NCI-H460 (cell line): ENCODE results near the gene PLA2G4D. TPM values are rescaled to one million over a fixed set of nuclear protein-coding genes. Genes with fewer than 3 reads are reported as not detected.

Experiments
- DNase-seq: peaks from one replicate; pipeline ENCODE4 v3.0.0-alpha.2; 2016; ENCODE audit warnings: low read depth; ENCODE audit errors: extremely low read depth
- total RNA-seq: library from RNA; depleted of rRNA; stranded (reverse); fragments of >200 nt; shearing (Covaris generic); gene quantifications from 2 replicates; pipeline ENCODE4 v1.2.3, GENCODE V29; 2014

The PLA2G4D gene
- total RNA-seq, 1 experiment from 2014 or later, result not detected

DNA sequence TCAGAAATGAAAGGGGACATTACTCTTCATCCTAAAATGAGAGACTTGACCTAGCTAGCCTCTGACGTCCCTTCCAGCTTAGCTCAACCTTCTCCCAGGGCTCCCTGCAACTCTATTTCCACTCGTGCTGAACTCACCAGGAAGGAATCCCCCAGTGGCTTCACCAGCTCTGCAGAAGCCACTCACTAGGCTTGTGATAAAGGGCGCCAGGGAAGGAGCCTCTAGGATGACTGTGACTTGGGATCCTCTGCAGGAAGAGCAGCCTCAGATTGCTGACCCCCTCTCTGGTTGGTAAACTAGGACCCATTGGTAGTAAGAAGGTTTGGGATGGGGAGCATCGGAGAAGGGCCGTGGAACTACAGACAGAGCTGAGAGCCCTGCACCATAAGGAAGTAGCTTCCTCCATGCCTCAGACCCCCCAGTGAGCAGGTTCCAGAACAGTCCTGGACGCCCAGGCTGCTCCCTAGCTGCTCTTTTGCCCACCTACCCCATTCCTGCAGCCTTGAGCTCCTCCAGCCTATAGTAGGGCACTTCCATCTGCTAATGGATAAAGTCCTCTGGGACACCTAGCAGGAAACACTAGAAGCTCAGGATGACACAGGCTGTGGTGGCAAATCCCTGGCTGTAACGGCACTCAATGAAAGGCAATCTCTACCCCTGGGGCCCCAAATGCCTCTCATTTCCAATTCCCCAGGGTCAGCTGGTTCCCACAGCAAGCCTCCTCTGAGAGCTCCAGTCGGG lies 36.1 kb upstream of the PLA2G4D start:
- DNase-seq, result no peak

DNA sequence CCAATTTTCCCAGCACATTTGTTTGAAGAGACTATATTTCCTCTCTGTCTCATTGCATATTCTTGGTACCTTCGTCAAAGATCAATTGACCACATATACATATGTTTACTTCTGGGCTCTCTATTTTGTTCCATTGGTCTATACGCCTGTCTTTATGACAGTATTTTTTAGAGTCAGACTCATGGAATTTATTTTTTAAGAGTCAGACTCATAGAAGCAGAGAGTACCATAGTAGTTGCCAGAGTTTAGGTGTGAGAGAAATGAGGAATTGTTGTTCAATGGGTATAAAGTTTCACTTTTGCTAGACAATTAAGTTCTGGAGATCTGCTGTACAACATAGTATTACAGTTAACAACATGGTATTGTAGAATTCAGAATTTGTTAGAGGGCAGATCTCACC lies 35.0 kb upstream of the PLA2G4D start:
- no peak for DNase-seq

GRCh38 chr15:42128476-42128875 lies 34.1 kb upstream of the PLA2G4D start:
- DNase-seq, result no peak

- DNase-seq, result no peak
Observed at GRCh38 chr15:42123546-42123945, 29.2 kb upstream of the PLA2G4D start.

DNA sequence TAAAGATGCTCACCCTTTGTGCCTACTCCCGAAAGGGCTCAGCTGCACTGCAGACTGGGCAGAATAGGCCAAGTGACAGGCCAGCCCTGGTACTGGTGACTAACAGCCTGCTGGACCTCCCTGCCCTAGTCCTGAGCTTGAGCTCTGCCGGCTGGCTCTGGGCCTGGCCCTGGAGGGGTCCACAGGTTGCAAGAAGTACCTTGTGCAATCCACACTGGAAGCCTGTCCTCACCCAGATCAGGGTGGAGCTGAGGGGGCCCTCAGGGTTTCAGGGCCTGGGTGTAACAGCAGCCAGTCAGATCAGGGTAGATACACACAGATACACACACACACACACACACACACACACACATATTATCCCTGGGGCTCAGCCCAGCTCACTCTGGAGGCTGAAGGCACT lies 27.3 kb upstream of the PLA2G4D start:
- no peak for DNase-seq

DNA sequence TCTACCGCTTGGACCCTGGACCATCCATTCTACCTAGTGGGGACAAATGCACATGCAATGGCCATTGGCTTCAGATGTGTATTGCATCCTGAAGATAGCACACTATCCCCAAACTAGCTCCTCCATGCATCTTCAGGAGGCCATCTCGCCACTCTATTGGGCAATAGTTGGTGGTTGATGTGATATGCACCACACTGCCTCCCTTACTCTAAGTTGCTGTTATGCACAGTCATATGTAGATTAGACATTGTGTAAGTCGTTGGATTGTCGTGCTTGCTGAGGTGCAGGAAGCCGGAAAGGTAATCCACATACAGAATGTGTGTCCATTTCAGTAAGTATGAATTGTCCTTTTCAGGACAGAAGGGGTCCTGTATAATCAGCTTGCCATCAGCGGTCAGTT lies 26.7 kb upstream of the PLA2G4D start:
- no peak for DNase-seq

- DNase-seq, result no peak
Observed at GRCh38 chr15:42120285-42120684, 25.9 kb upstream of the PLA2G4D start.

GRCh38 chr15:42119446-42119760 lies 25.0 kb upstream of the PLA2G4D start:
- DNase-seq, result no peak

DNA sequence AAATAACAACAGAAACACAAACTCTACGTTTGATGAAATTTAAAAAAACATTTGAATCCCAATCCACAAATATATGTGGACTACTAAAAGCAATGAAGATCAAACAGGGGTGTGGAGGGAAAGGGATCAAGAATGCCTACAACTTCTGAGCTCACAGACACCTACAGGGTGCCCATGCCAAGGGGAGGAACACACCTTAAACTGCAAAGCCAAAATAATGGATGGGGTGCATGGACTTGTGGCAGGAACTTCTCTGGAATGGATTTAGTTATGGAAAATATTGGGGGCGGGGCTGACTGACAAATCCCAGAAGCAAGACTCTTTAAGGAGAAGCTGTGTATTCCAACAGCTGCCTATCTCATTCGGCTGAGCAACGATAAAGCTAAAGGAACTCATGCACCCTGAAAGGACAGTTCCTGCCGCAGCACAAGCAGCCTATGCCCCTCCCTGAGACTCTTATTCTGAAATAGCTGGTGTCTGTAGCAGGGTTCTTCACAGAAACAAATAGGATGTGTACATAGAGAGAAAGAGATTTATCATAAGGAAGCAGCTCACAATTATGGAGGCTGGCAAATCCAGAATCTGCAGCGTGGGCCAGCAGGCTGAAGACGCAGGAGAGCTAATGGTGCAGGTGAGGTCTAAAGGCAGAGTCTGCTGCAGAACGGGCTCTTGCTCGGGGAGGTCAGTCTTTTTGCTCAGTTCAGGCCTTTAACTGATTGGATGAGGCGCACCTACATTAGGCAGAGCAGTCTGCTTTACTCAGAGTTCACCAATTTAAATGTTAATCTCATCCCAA lies 24.5 kb upstream of the PLA2G4D start:
- no peak for DNase-seq

DNA sequence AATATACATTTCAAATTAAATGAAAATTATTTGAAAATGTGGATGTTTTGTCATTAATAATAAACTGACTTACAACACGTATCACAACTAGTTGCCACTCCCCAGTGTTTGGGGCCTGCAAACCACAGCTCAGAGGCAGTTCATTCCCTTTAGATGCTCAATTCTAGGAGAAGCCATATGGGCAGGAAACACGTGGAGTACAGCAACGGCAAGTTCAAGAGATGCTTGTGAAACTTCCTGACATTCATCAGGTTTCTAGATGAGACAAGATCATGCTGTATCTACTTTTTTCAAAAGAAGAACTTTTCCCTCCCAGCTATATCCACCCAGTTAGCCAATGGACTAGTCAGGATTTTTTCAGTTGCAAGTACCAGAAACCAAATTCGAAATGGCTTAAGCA lies 17.6 kb upstream of the PLA2G4D start:
- no peak for DNase-seq

DNA sequence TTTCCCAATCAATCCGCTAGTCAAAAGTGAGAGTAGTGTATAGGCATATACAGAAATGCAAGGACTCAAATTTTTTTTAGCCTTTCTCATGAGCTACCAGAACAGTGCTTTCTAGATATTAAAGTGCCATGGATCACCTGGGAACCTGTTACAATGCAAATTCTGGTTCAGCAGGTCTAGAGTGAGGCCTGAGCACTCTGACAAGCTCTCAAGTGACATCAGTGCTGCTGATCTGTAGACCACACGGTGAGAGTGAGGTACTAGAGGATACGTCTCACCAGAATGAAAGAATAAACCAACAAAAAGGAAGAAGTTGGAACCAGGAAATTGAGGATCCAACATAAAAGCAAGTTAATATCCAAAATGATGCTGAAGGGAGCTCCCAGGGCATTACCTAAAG lies 16.0 kb upstream of the PLA2G4D start:
- DNase-seq, result no peak

- no peak for DNase-seq
Observed at GRCh38 chr15:42108806-42109205, 14.4 kb upstream of the PLA2G4D start.

- DNase-seq, result no peak
Observed at GRCh38 chr15:42108189-42108588, 13.8 kb upstream of the PLA2G4D start.

DNA sequence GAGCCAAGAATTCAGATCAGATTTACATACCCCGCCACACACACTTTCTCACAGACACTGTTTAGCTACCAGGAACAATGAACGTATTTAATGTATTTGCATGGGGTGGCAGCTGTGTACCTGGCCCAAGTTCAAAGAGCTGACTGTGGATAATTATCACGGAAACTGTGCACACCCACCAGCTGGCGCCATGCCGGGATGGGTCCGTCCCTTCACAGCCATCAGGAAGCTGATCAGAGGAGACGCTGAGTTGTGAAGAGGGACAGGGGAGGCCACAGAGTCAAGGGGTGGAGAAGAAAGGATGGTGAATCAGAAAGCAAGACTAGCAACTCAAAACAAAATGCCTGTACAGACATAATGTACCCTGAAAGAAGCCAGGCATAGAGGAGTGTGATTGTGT lies 13.1 kb upstream of the PLA2G4D start:
- DNase-seq, result no peak

GRCh38 chr15:42106288-42106687 lies 11.9 kb upstream of the PLA2G4D start:
- no peak for DNase-seq

DNA sequence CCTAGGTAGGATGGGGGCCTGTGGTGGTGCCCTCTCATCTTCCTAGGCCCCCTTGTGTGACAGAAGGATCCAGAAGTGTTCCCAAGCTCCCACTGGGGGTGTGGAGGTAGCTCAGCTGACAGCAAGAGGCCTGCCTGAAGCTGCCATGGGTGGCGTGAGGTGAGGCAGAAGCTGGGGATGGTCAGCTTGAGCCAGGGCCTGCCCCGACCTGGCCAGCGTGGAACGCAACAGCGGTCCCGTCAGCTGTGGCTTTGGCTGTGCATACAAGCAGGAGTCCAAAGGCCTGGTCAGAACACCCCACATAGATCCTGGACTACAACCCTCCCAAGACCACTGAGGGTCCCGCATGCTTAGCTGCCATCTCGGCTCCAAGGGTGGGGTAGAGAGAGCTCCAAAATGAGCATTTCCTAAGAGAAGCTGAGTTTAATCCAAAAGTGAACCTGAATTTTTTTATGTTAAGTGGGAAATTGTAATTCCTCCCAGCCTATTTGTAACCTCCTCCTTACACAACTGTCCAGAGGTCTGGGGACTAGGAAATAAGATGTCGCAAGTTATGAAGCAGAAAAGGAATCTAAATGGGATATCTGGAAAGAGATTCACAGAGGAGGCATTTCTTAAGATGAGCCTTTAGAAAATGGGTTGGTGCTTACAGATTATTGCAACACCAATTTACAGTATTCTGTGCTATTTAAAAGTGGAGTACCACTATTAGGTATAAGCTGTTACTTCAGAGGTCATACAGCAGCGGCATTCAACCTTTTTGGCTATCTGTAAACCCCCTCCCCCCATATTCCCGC lies 9.9 kb upstream of the PLA2G4D start:
- no peak for DNase-seq

DNA sequence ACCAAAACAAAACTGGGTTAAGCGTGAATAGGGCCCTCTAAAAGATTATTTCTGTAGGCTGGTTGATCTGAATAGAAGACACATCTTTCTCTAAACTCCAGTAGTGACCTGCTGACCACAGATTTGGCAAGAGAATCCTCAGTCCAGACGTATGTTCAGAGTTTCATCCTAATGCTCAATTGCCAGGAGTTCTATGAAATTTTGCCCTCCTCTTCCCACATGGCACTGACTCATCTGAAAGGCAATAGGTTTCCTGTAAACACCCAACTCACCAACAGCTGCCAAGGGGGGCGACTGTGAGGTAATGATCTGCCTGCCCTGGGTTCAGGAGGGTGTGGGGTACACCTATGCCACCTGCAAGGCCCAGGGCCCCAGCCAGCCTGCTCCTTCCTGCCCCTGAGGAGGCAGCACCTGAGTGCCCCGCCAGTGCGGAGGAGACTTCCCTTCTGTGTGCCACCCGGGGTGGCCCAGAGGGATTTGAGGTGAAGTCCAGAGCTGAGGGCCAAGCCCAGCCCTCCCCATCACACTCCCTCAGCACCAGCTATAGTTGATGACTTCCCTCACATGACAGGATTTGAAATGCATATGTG lies 8.4 kb upstream of the PLA2G4D start:
- no peak for DNase-seq

GRCh38 chr15:42101861-42102260 lies 7.5 kb upstream of the PLA2G4D start:
- no peak for DNase-seq

DNA sequence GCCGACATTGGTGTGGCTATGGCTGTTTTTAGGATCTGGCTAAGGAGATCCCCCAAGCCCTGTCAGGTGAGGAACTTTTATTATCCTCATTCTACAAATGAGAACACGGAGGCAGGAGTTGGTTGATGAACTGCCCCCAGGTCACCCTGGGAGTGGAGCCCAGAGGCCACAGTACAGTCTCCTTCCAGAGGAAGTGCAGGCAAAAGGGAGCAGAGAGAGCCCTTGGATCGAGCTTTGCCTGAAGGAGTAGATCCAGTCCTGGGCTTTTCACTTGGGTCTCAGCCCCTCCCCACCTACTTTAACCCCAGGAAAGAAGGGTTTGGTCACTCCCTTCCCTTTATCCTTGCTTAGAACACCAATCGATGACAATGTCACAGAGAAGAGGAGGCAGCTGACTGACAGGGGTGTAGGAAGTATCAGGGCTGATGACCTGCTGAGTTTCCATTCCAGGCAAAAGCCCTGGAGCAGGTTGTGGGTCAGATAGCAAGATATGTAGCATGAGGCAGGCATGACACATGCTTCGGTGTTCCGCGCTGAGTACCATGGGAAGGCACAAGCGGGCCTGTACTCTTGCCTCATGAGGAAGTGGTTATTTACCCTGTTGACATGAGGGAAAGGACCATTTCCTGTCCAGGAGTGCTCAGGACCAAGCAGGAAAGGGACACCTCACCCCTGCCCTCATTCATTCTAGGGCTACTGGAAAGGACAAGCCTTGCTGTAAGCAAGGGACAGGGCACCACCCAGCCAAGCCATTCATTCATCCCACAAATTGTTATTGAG lies 5.8 kb upstream of the PLA2G4D start:
- no peak for DNase-seq

- no peak for DNase-seq
Observed at GRCh38 chr15:42097018-42097417, 2.7 kb upstream of the PLA2G4D start.
